HCT116 (cell line): ENCODE data around the gene PRICKLE2. TPM values are rescaled to one million over a fixed set of nuclear protein-coding genes. Genes with fewer than 3 reads are reported as not detected.

Experiments
- ATAC-seq: fragments of 200-7000 bp; cut with Tn5 transposase; 2 replicates; pipeline ENCODE4 v1.9.1; 2020; ENCODE audit warnings: mild to moderate bottlenecking, moderate library complexity
- BruUV-seq: library from RNA; stranded (reverse); fragments of 400-500 nt; replicated peaks from 2 replicates; lab custom pipeline; 2021; lab: Mats Ljungman, UMichigan
- CTCF ChIA-PET: fragments of 300-600 bp; sonication (Branson Sonifier 250); formaldehyde crosslinking; loops from one replicate; lab custom pipeline; 2021; ENCODE audit warnings: antibody characterized with exemption; lab: Charles Lee
- POLR2A ChIA-PET: fragments of 300-600, 350-600 bp; sonication (Branson Sonifier 250); formaldehyde crosslinking; loops from one replicate; lab custom pipeline; 2021; ENCODE audit warnings: antibody characterized with exemption; lab: Charles Lee
- RAD21 ChIA-PET, 2 experiments: fragments of 300-600 bp; sonication (Branson Sonifier 250); formaldehyde crosslinking; loops; one replicate each; lab custom pipeline; 2023; ENCODE audit warnings: low total read pairs in 2 of 2; ENCODE audit not compliant: uncharacterized antibody in 2 of 2, unreplicated experiment in 2 of 2, low non-redundant PET in 1 of 2; lab: Charles Lee
- DNase-seq: peaks from one replicate; pipeline ENCODE4 v3.0.0-alpha.2; 2010; ENCODE audit warnings: low read depth, low spot score
- H2AFZ ChIP-seq: fragments of 200-600 bp; shearing (Covaris generic), sonication (generic); 2 replicates; pipeline ENCODE4 v1.6.1; 2017; ENCODE audit warnings: low read depth, mixed run types, mixed read lengths, antibody characterized with exemption, low read length; ENCODE audit not compliant: poor library complexity, severe bottlenecking
- H3K27ac ChIP-seq: 2 replicates; pipeline ENCODE4 v1.5.1; 2012; ENCODE audit warnings: low read depth, low read length
- H3K27me3 ChIP-seq: fragments of 200-600 bp; sonication (generic); 2 replicates; pipeline ENCODE4 v1.6.1; 2016; ENCODE audit warnings: mixed run types, low read length, mixed read lengths; ENCODE audit not compliant: insufficient read depth
- H3K36me3 ChIP-seq, 2 experiments: fragments of 200-500 bp in 1 of 2; fragments of 200-600 bp in 1 of 2; sonication (Bioruptor generic) in 1 of 2; sonication (generic) in 1 of 2; 2 replicates each; pipeline versions ENCODE4 v1.5.1 to v1.6.1; 2014 to 2016; ENCODE audit warnings: low read length in 2 of 2, inconsistent platforms in 1 of 2, mixed read lengths in 1 of 2, mixed run types in 1 of 2; ENCODE audit not compliant: insufficient read depth in 2 of 2, control insufficient read depth in 1 of 2
- H3K4me1 ChIP-seq, 2 experiments: fragments of 200-600 bp in 1 of 2; sonication (generic) in 1 of 2; 2 replicates each; pipeline versions ENCODE4 v1.5.1 to v1.6.1; 2012 to 2017; ENCODE audit warnings: low read length in 2 of 2, inconsistent platforms in 1 of 2, mild to moderate bottlenecking in 1 of 2, mixed read lengths in 1 of 2, mixed run types in 1 of 2, moderate library complexity in 1 of 2; ENCODE audit not compliant: insufficient read depth in 2 of 2, control insufficient read depth in 1 of 2
- H3K4me2 ChIP-seq: fragments of 200-600 bp; sonication (generic); 2 replicates; pipeline ENCODE4 v1.6.1; 2017; ENCODE audit warnings: mixed run types, low read length, mixed read lengths
- H3K4me3 ChIP-seq, 2 experiments: fragments of 200-600 bp in 1 of 2; sonication (generic) in 1 of 2; replicated peaks in 1 of 2; 2 replicates each; pipeline ENCODE4 v1.5.1; 2011 to 2016; ENCODE audit warnings: low read length in 2 of 2, control low read depth in 1 of 2, low read depth in 1 of 2, mild to moderate bottlenecking in 1 of 2, mixed read lengths in 1 of 2, mixed run types in 1 of 2
- H3K79me2 ChIP-seq: fragments of 200-600 bp; sonication (generic); 2 replicates; pipeline ENCODE4 v1.6.1; 2017; ENCODE audit warnings: mild to moderate bottlenecking, mixed run types, low read length, moderate library complexity, mixed read lengths; ENCODE audit not compliant: insufficient read depth
- H3K9ac ChIP-seq: fragments of 200-600 bp; sonication (generic); 2 replicates; pipeline ENCODE4 v1.6.1; 2016; ENCODE audit warnings: low read length, mixed read lengths
- H3K9me2 ChIP-seq: fragments of 200-600 bp; sonication (generic), shearing (Covaris generic); 2 replicates; pipeline ENCODE4 v1.6.1; 2017; ENCODE audit warnings: mixed run types, mild to moderate bottlenecking, moderate library complexity; ENCODE audit not compliant: insufficient read depth
- H3K9me3 ChIP-seq, 2 experiments: fragments of 200-500 bp in 1 of 2; fragments of 200-600 bp in 1 of 2; sonication (Bioruptor generic) in 1 of 2; sonication (generic) in 1 of 2; 2 replicates each; pipeline ENCODE4 v1.6.1; 2014 to 2017; ENCODE audit warnings: low read length in 2 of 2, mixed read lengths in 2 of 2, inconsistent platforms in 1 of 2, low read depth in 1 of 2, mild to moderate bottlenecking in 1 of 2, mixed run types in 1 of 2, moderate library complexity in 1 of 2; ENCODE audit not compliant: control insufficient read depth in 1 of 2, insufficient read depth in 1 of 2
- H4K20me1 ChIP-seq: fragments of 200-600 bp; sonication (generic), shearing (Covaris generic); 2 replicates; pipeline ENCODE4 v1.6.1; 2017; ENCODE audit warnings: mixed run types, mild to moderate bottlenecking, moderate library complexity; ENCODE audit not compliant: insufficient read depth
- ATF3 ChIP-seq: IDR thresholded peaks from 2 replicates; pipeline ENCODE4 v1.6.1; 2012
- CTCF ChIP-seq, 3 experiments: fragments of 200-600 bp in 1 of 3; sonication (generic) in 1 of 3; IDR thresholded peaks in 2 of 3; conservative IDR thresholded peaks in 1 of 3; 2 replicates each; pipeline ENCODE4 v1.5.1; 2012 to 2017; ENCODE audit warnings: low read depth in 2 of 3, low read length in 2 of 3, antibody characterized with exemption in 1 of 3, borderline replicate concordance in 1 of 3, control low read depth in 1 of 3, mild to moderate bottlenecking in 1 of 3, mixed read lengths in 1 of 3, mixed run types in 1 of 3, moderate library complexity in 1 of 3; ENCODE audit not compliant: insufficient read depth in 1 of 3
- JUND ChIP-seq: IDR thresholded peaks from 2 replicates; pipeline ENCODE4 v1.6.1; 2012
- POLR2AphosphoS5 ChIP-seq: IDR thresholded peaks from 2 replicates; pipeline ENCODE4 v1.6.1; 2011; ENCODE audit warnings: mild to moderate bottlenecking, low read depth, low read length, moderate library complexity
- REST ChIP-seq: IDR thresholded peaks from 2 replicates; pipeline ENCODE4 v1.6.1; 2012; ENCODE audit warnings: low read depth
- SP1 ChIP-seq: IDR thresholded peaks from 2 replicates; pipeline ENCODE4 v1.6.1; 2012; ENCODE audit warnings: low read depth
- TCF7L2 ChIP-seq: IDR thresholded peaks from 2 replicates; pipeline ENCODE4 v1.7.0; 2011; ENCODE audit warnings: borderline replicate concordance, inconsistent platforms; ENCODE audit not compliant: insufficient read depth, insufficient read length; ENCODE audit errors: extremely low read depth
- ZBTB33 ChIP-seq: IDR thresholded peaks from 2 replicates; pipeline ENCODE4 v1.6.1; 2011; ENCODE audit warnings: mild to moderate bottlenecking, low read length, moderate library complexity; ENCODE audit not compliant: insufficient replicate concordance; ENCODE audit errors: extremely low read depth
- ZFX ChIP-seq: fragments of 450-650 bp; IDR thresholded peaks from 2 replicates; pipeline ENCODE4 v1.6.1; 2017
- intact Hi-C: fragments of 100-400 bp; cut with micrococcal nuclease; formaldehyde crosslinking; loops from 2 replicates; pipeline ENCODE4 v1.10.0; 2022
- total RNA-seq: library from RNA; stranded (reverse); gene quantifications from one replicate; pipeline ENCODE4 v1.2.1, GENCODE V29; 2021; ENCODE audit not compliant: unreplicated experiment

The PRICKLE2 gene
- total RNA-seq, 1 experiment from 2014 or later, result 0.05 TPM

GRCh38 chr3:64216274-64217147 is 8.8 kb downstream of the PRICKLE2 start:
- ChIA-PET CTCF (no interaction called here), POLR2A (no interaction called here), RAD21 (no interaction called here)
- Histone ChIP-seq H3K4me1 (no peaks in the 10 kb centered on the region), H3K36me3 (no peaks in the 10 kb centered on the region), H3K9ac (no peak overlapping the region), H3K9me3 (no peaks in the 10 kb centered on the region), H3K4me2 (no peak overlapping the region), H3K27me3 (peaks cover 41% of the 10 kb centered on the region), H3K4me3 (no peak overlapping the region), H3K9me2 (no peaks in the 10 kb centered on the region), H4K20me1 (no peaks in the 10 kb centered on the region), H2AFZ (no peak overlapping the region), H3K27ac (no peak overlapping the region), H3K79me2 (no peaks in the 10 kb centered on the region)
- no TSS peak for BruUV-seq
- intact Hi-C loops, result no loop called here
- no peak for TF ChIP-seq ATF3
- no peak for ATAC-seq
- DNase-seq, result no peak

GRCh38 chr3:64215559-64215958 is 9.7 kb downstream of the PRICKLE2 start:
- intact Hi-C loops, result no loop called here
- TF ChIP-seq ZBTB33, result no peak
- TF ChIP-seq TCF7L2, result no peak
- no peak for TF ChIP-seq ZFX
- no peak for TF ChIP-seq ATF3
- TF ChIP-seq JUND, result no peak
- TF ChIP-seq REST, result no peak
- TF ChIP-seq POLR2AphosphoS5, result no peak
- no peak for TF ChIP-seq CTCF (IDR thresholded peaks at IDR 0.05 in 2 of 3, conservative IDR thresholded peaks at IDR 0.05 in 1 of 3; ENCODE audit: borderline replicate concordance in 1 of 3, insufficient read depth in 1 of 3, low read depth in 2 of 3, low read length in 2 of 3)
- no peak for TF ChIP-seq SP1

More at GRCh38 chr3:64215559-64215958, 9.7 kb downstream of the PRICKLE2 start:
- no peaks in the 10 kb centered on the region for H3K9me2 ChIP-seq
- no peaks in the 10 kb centered on the region for H3K79me2 ChIP-seq
- ATAC-seq (no peak), DNase-seq (no peak)
- H3K27me3 ChIP-seq, result peaks cover 41% of the 10 kb centered on the region
- ChIA-PET POLR2A (no interaction called here), CTCF (no interaction called here), RAD21 (no interaction called here)
- no TSS peak for BruUV-seq
- H3K9ac ChIP-seq, result no peak overlapping the region
- H3K36me3 ChIP-seq, result no peaks in the 10 kb centered on the region
- H3K27ac ChIP-seq, result no peak overlapping the region
- H4K20me1 ChIP-seq, result no peaks in the 10 kb centered on the region
- no peak overlapping the region for H2AFZ ChIP-seq
- no peak overlapping the region for H3K4me2 ChIP-seq
- no peaks in the 10 kb centered on the region for H3K4me1 ChIP-seq
- H3K4me3 ChIP-seq, result no peak overlapping the region
- H3K9me3 ChIP-seq, result no peaks in the 10 kb centered on the region
